ENCODE results near the gene HMG20A.

DNA sequence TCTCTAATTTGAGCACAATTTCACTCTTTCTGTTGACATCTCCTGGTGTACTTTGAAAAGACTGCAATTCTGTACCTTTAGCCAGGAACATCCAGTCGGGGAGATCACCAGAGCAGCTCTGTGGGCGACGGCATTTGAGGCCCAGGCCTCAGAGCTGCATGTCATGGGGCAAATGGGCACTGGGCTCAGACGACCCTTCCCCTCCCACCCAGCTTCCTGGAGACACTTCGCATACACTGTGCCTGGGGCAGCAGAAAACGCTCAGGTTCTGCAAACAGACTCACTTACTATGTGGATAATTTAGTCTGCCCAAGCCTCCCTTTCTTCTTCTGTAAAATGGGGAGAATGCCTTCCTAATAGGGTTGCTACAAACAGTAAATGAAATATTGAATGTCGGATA lies 96.9 kb downstream of the HMG20A start:
- TF ChIP-seq, protein P1, sequence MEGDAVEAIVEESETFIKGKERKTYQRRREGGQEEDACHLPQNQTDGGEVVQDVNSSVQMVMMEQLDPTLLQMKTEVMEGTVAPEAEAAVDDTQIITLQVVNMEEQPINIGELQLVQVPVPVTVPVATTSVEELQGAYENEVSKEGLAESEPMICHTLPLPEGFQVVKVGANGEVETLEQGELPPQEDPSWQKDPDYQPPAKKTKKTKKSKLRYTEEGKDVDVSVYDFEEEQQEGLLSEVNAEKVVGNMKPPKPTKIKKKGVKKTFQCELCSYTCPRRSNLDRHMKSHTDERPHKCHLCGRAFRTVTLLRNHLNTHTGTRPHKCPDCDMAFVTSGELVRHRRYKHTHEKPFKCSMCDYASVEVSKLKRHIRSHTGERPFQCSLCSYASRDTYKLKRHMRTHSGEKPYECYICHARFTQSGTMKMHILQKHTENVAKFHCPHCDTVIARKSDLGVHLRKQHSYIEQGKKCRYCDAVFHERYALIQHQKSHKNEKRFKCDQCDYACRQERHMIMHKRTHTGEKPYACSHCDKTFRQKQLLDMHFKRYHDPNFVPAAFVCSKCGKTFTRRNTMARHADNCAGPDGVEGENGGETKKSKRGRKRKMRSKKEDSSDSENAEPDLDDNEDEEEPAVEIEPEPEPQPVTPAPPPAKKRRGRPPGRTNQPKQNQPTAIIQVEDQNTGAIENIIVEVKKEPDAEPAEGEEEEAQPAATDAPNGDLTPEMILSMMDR (IDR thresholded peaks at IDR 0.05), result no peak
- TF ChIP-seq POLR2AphosphoS5 (IDR thresholded peaks at IDR 0.05), result no peak
